Panc1 (cell line): ENCODE results near the gene MAP3K7.

Source experiments
- POLR2AphosphoS5 ChIP-seq: IDR thresholded peaks from 2 replicates; pipeline ENCODE4 v1.6.1; 2012; ENCODE audit warnings: mild to moderate bottlenecking, low read depth, low read length, moderate library complexity
- TF ChIP-seq, protein P1 (sequence below): fragments of 450-650 bp; IDR thresholded peaks from 2 replicates; pipeline ENCODE4 v1.5.1; 2017; ENCODE audit warnings: mild to moderate bottlenecking

DNA sequence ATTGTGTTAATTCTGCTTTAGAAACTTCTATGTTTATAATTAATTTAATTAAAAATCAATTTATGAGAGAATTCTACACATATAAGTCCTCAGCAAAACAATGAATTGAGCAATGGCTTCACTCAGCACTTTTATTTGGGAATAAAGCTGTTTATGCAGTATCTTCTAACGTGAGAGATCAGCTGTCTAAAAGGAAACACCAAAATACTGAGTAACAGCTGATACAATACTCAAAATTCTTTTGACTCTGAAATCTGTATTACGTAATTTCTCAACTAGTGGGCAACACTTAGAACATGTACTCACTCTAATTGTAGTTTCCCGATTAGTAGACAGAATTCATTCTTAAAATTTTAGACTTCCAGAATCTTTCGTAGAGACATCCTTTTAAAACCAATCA is 49.8 kb downstream of the MAP3K7 start:
- TF ChIP-seq, protein P1, sequence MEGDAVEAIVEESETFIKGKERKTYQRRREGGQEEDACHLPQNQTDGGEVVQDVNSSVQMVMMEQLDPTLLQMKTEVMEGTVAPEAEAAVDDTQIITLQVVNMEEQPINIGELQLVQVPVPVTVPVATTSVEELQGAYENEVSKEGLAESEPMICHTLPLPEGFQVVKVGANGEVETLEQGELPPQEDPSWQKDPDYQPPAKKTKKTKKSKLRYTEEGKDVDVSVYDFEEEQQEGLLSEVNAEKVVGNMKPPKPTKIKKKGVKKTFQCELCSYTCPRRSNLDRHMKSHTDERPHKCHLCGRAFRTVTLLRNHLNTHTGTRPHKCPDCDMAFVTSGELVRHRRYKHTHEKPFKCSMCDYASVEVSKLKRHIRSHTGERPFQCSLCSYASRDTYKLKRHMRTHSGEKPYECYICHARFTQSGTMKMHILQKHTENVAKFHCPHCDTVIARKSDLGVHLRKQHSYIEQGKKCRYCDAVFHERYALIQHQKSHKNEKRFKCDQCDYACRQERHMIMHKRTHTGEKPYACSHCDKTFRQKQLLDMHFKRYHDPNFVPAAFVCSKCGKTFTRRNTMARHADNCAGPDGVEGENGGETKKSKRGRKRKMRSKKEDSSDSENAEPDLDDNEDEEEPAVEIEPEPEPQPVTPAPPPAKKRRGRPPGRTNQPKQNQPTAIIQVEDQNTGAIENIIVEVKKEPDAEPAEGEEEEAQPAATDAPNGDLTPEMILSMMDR: no peak
- no peak for TF ChIP-seq POLR2AphosphoS5
